ENCODE data around the gene PHLDA3. TPM values are rescaled to one million over a fixed set of nuclear protein-coding genes. Genes with fewer than 3 reads are reported as not detected.

PHLDA3 gene
- total and polyA plus RNA-seq, 2 of the 13 experiments (the other 11 are each of a cell fraction or from before 2014, with no cell fraction given), result 16.7 to 33.6 TPM

DNA sequence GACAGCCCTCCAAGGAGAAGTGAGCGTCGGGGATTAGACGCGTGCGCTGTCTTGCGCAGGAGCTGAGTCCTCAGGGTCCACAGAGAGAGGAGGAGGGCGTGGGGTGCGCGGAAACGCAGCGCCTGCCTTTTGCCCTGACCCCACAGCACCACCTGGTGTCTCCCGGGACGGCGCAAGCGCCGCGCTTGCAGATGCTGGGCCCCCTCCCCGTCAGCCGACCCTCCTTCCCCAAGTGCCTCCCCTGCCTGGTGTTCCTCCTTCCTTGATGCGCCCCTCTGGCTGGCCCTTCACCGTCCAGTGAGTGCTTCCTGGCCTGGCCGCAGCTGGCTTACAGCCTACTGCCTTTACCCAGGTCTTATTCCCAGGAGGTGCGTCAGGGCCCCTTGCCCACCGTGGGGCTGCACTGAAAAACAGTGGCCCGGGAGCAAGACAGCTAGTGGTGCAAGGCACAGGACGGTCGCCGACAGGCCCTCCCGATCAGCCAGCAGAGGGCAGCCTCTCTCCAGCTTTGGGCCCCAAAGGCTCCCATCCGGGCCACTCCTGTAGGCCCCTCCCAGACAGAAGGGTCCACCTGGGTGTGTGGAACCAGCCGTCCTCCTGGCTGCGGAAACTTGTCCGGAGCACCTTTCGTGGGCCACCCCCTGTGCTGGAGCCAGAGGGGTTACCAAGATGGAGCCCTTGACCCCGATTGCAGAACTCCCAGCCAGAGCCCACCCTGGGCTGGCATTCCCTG lies 12.9 kb upstream of the PHLDA3 start (continued):
- TF ChIP-seq PHF20 (CRISPR knock-in tag; IDR thresholded peaks at IDR 0.05), result no peak
- TF ChIP-seq, protein P1, sequence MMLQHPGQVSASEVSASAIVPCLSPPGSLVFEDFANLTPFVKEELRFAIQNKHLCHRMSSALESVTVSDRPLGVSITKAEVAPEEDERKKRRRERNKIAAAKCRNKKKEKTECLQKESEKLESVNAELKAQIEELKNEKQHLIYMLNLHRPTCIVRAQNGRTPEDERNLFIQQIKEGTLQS (CRISPR knock-in tag; IDR thresholded peaks at IDR 0.05), result no peak
- TF ChIP-seq, protein P2, sequence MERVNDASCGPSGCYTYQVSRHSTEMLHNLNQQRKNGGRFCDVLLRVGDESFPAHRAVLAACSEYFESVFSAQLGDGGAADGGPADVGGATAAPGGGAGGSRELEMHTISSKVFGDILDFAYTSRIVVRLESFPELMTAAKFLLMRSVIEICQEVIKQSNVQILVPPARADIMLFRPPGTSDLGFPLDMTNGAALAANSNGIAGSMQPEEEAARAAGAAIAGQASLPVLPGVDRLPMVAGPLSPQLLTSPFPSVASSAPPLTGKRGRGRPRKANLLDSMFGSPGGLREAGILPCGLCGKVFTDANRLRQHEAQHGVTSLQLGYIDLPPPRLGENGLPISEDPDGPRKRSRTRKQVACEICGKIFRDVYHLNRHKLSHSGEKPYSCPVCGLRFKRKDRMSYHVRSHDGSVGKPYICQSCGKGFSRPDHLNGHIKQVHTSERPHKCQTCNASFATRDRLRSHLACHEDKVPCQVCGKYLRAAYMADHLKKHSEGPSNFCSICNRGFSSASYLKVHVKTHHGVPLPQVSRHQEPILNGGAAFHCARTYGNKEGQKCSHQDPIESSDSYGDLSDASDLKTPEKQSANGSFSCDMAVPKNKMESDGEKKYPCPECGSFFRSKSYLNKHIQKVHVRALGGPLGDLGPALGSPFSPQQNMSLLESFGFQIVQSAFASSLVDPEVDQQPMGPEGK (CRISPR knock-in tag; IDR thresholded peaks at IDR 0.05), result peak; percentile 84
- TF ChIP-seq HOXA7 (CRISPR knock-in tag; IDR thresholded peaks at IDR 0.05), result no peak
- no peak for TF ChIP-seq RBFOX2 (IDR thresholded peaks at IDR 0.05; ENCODE audit: low read depth, low read length)
- no peak for TF ChIP-seq ZNF326 (CRISPR knock-in tag; IDR thresholded peaks at IDR 0.05; ENCODE audit: borderline replicate concordance)
- TF ChIP-seq ETV5 (CRISPR knock-in tag; IDR thresholded peaks at IDR 0.05; ENCODE audit: borderline replicate concordance), result no peak; the same call in 1 of the 2 replicates
- no peak for TF ChIP-seq RORA (CRISPR knock-in tag; IDR thresholded peaks at IDR 0.05)
- peak; percentile 45 for TF ChIP-seq MED1 (CRISPR knock-in tag; IDR thresholded peaks at IDR 0.05)
- no peak for TF ChIP-seq JDP2 (CRISPR knock-in tag; IDR thresholded peaks at IDR 0.05; ENCODE audit: borderline replicate concordance)
- no peak for TF ChIP-seq IKZF5 (CRISPR knock-in tag; IDR thresholded peaks at IDR 0.05)
- TF ChIP-seq ZUFSP (CRISPR knock-in tag; IDR thresholded peaks at IDR 0.05; ENCODE audit: borderline replicate concordance), result no peak
- peak; percentile 37; the same call in 1 of the 2 replicates for TF ChIP-seq ZNF776 (CRISPR knock-in tag; IDR thresholded peaks at IDR 0.05)
- no peak for TF ChIP-seq ZNF678 (CRISPR knock-in tag; IDR thresholded peaks at IDR 0.05)
- TF ChIP-seq MAFG (CRISPR knock-in tag; IDR thresholded peaks at IDR 0.05), result no peak
- no peak for TF ChIP-seq SKI (IDR thresholded peaks at IDR 0.05; ENCODE audit: partially characterized antibody)
- TF ChIP-seq, protein P3, sequence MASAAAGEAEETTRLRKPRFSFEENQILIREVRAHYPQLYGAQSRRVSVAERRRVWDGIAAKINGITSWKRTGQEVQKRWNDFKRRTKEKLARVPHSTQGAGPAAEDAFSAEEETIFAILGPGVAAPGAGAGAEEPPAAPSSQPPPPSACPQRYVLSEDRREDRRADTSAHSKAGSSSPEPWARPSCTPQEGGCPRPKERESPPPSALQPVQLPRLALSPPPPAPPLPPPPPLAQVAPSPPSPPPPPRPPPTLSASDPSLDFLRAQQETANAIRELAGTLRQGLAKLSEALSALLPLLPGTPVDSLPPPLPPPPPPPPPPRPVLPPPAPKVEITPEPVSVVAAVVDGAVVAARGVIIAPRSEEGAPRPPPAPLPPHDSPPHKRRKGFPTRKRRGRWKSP (CRISPR knock-in tag; IDR thresholded peaks at IDR 0.05), result peak; percentile 79
- TF ChIP-seq GABPB1 (CRISPR knock-in tag; IDR thresholded peaks at IDR 0.05), result peak; percentile 45; the same call in 1 of the 2 replicates
- TF ChIP-seq RBM39 (IDR thresholded peaks at IDR 0.05; ENCODE audit: low read depth, low read length, poor library complexity, severe bottlenecking), result peak; percentile 46
- TF ChIP-seq HES4 (CRISPR knock-in tag; IDR thresholded peaks at IDR 0.05; ENCODE audit: borderline replicate concordance), result no peak
- no peak for TF ChIP-seq MAFF (IDR thresholded peaks at IDR 0.05; ENCODE audit: low read depth, low read length)
- TF ChIP-seq CEBPG (CRISPR knock-in tag; IDR thresholded peaks at IDR 0.05), result no peak
- TF ChIP-seq MIXL1 (CRISPR knock-in tag; IDR thresholded peaks at IDR 0.05), result no peak
- TF ChIP-seq ZNF264 (CRISPR knock-in tag; IDR thresholded peaks at IDR 0.05), result no peak
- TF ChIP-seq KDM5A (IDR thresholded peaks at IDR 0.05; ENCODE audit: borderline replicate concordance, low read length), result no peak
- no peak for TF ChIP-seq ZNF274 (CRISPR knock-in tag; IDR thresholded peaks at IDR 0.05)
